HL-60 (cell line): ENCODE measurements around the gene MYO3B.

ENCODE experiments used
- DNase-seq, 2 experiments: peaks; one replicate each; pipeline ENCODE4 v3.0.0-alpha.2; 2010 to 2020; ENCODE audit warnings: low read depth in 1 of 2, low spot score in 1 of 2
- H3K27ac ChIP-seq: fragments of 250-450 bp; sonication (Bioruptor Pico); replicated peaks from 2 replicates; pipeline ENCODE4 v1.5.1; 2020; ENCODE audit warnings: mild to moderate bottlenecking, moderate library complexity
- H3K27me3 ChIP-seq: fragments of 250-450 bp; sonication (Bioruptor Pico); 2 replicates; pipeline ENCODE4 v1.5.1; 2021; ENCODE audit warnings: mild to moderate bottlenecking, moderate library complexity; ENCODE audit not compliant: insufficient read depth, poor library complexity, severe bottlenecking
- H3K4me3 ChIP-seq: replicated peaks from 2 replicates; pipeline ENCODE4 v1.5.1; 2011; ENCODE audit warnings: mild to moderate bottlenecking, control low read depth, low read length; ENCODE audit not compliant: insufficient read depth
- GABPA ChIP-seq: IDR thresholded peaks from 2 replicates; pipeline ENCODE4 v1.6.1; 2012; ENCODE audit warnings: low read depth
- POLR2AphosphoS5 ChIP-seq: IDR thresholded peaks from 2 replicates; pipeline ENCODE4 v1.6.1; 2012; ENCODE audit warnings: low read depth
- SPI1 ChIP-seq: IDR thresholded peaks from 2 replicates; pipeline ENCODE4 v1.6.1; 2012; ENCODE audit warnings: low read depth, mild to moderate bottlenecking, borderline replicate concordance
- TF ChIP-seq, protein P1 (sequence below): IDR thresholded peaks from one replicate; pipeline ENCODE4 v1.5.1; 2011; ENCODE audit warnings: low read length, control low read depth, inconsistent platforms; ENCODE audit not compliant: insufficient read depth
- TF ChIP-seq, protein P2 (sequence below): IDR thresholded peaks from 2 replicates; pipeline ENCODE4 v1.6.1; 2012; ENCODE audit warnings: low read depth; ENCODE audit not compliant: insufficient replicate concordance

Gene MYO3B

DNA sequence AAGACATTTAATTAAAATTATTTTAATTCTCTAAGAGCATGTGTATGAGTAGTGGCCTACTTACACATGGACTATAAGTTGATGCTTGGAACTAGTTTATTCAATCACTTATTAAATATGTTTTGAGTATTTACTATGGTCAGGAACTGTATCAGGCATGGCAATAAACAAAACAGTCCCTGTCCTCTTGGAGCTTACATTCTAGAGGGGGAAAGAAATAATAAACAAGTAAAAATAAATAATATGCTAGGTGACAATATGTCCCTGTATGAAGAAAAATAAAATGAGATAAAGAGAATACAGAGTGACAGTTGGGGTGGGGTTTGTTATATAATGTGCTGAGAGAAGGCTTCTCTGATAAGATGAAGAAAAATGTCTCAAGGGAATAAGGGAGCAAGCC, 74.5 kb downstream of the MYO3B start:
- H3K27ac ChIP-seq: no peak overlapping the region
- TF ChIP-seq POLR2AphosphoS5 (no peak), GABPA (no peak), SPI1 (no peak)
- TF ChIP-seq, protein P1, sequence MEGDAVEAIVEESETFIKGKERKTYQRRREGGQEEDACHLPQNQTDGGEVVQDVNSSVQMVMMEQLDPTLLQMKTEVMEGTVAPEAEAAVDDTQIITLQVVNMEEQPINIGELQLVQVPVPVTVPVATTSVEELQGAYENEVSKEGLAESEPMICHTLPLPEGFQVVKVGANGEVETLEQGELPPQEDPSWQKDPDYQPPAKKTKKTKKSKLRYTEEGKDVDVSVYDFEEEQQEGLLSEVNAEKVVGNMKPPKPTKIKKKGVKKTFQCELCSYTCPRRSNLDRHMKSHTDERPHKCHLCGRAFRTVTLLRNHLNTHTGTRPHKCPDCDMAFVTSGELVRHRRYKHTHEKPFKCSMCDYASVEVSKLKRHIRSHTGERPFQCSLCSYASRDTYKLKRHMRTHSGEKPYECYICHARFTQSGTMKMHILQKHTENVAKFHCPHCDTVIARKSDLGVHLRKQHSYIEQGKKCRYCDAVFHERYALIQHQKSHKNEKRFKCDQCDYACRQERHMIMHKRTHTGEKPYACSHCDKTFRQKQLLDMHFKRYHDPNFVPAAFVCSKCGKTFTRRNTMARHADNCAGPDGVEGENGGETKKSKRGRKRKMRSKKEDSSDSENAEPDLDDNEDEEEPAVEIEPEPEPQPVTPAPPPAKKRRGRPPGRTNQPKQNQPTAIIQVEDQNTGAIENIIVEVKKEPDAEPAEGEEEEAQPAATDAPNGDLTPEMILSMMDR: no peak
- TF ChIP-seq, protein P2, sequence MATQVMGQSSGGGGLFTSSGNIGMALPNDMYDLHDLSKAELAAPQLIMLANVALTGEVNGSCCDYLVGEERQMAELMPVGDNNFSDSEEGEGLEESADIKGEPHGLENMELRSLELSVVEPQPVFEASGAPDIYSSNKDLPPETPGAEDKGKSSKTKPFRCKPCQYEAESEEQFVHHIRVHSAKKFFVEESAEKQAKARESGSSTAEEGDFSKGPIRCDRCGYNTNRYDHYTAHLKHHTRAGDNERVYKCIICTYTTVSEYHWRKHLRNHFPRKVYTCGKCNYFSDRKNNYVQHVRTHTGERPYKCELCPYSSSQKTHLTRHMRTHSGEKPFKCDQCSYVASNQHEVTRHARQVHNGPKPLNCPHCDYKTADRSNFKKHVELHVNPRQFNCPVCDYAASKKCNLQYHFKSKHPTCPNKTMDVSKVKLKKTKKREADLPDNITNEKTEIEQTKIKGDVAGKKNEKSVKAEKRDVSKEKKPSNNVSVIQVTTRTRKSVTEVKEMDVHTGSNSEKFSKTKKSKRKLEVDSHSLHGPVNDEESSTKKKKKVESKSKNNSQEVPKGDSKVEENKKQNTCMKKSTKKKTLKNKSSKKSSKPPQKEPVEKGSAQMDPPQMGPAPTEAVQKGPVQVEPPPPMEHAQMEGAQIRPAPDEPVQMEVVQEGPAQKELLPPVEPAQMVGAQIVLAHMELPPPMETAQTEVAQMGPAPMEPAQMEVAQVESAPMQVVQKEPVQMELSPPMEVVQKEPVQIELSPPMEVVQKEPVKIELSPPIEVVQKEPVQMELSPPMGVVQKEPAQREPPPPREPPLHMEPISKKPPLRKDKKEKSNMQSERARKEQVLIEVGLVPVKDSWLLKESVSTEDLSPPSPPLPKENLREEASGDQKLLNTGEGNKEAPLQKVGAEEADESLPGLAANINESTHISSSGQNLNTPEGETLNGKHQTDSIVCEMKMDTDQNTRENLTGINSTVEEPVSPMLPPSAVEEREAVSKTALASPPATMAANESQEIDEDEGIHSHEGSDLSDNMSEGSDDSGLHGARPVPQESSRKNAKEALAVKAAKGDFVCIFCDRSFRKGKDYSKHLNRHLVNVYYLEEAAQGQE: no peak
- H3K4me3 ChIP-seq: no peak overlapping the region
- peaks cover 2% of the 10 kb centered on the region for H3K27me3 ChIP-seq
- DNase-seq: no peak

DNA sequence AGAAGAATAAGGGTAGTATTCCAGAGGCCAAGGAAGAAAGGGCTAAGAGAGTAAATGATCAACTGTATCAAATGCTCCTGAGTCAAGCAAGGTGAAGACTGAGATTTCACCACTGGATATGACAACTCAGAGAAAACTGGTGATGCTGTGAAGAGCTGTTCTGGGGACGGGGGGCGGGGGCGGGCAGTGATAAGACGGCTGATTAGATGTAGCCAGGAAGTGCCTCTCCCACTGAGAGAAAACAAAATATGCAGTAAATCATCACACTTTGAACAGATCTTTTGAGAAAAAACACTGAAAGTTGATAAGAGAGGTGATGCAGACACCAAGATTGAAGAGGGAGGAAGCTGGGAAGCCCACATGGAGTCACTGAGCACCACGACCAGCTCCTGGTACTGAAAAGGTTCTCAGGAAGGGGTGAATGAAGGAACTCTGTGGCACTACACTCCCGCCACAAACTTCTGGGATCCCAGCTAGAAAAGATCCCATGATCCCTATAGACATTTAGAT, 75.8 kb downstream of the MYO3B start:
- TF ChIP-seq, protein P1: no peak
- no peak for TF ChIP-seq POLR2AphosphoS5
- TF ChIP-seq, protein P2: no peak
- no peak for TF ChIP-seq GABPA
- TF ChIP-seq SPI1: no peak
- H3K4me3 ChIP-seq: no peak overlapping the region
- no peak for DNase-seq
- peaks cover 2% of the 10 kb centered on the region for H3K27me3 ChIP-seq
- no peak overlapping the region for H3K27ac ChIP-seq

DNA sequence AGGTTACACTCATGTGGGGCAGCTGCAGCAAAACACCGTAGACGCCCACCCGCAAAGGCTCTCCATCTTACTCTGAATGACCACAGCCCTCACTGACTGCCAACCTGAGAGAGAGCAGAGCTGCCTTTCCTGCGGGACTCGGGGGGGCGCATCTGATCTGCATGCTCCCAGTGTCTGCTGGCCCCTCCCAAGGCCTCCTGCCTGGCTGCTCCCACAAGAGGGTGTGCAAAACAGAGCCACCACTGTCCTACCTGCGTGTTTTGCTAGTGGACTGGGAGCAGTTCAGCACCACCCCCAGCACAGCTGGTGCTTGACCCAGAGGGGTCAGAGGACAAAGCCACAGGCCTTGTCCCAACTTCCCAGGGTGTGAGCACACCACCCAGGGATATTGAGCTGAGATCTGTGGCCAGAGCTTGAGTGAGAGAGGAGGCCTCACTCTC, 76.4 kb downstream of the MYO3B start:
- H3K4me3 ChIP-seq: no peak overlapping the region
- no peak for DNase-seq
- H3K27ac ChIP-seq: no peak overlapping the region
- peaks cover 2% of the 10 kb centered on the region for H3K27me3 ChIP-seq
- TF ChIP-seq, protein P2: no peak
- TF ChIP-seq GABPA: no peak
- no peak for TF ChIP-seq SPI1
- TF ChIP-seq POLR2AphosphoS5: no peak
- TF ChIP-seq, protein P1: no peak
